ENCODE measurements around the gene PRIM1. TPM values are rescaled to one million over a fixed set of nuclear protein-coding genes. Genes with fewer than 3 reads are reported as not detected.

PRIM1 gene
- total RNA-seq, 4 donors from 2014 or later, result 7.9 to 10.5 (median 9.1) TPM

GRCh38 chr12:56721721-56722120 lies 30.4 kb downstream of the PRIM1 start:
- TF ChIP-seq POLR2A (IDR thresholded peaks at IDR 0.05) (no peak), CTCF (IDR thresholded peaks at IDR 0.05) (no peak)
- DNase-seq (ENCODE audit: low spot score in 2 of 2), result no peak
- intact Hi-C loops (cut with DNase I; ENCODE audit: low total_unique reads), result loop anchor here (10.0 kb wide), 1 partner anchor 77 kb away; the partner anchor contains the start of gene ATP5F1B
- WGBS, 2 donors, result 24 to 30% methylated on average over 2 of the region's 2 CpGs
- no peak overlapping the region for H3K4me3 ChIP-seq (ENCODE audit: low read depth, poor library complexity, severe bottlenecking)

GRCh38 chr12:56721216-56721615 lies 30.9 kb downstream of the PRIM1 start:
- 41 to 45% methylated on average over 2 of the region's 2 CpGs for WGBS, 2 donors
- intact Hi-C loops (cut with DNase I; ENCODE audit: low total_unique reads), result loop anchor here (10.0 kb wide), 1 partner anchor 76 kb away; the partner anchor contains the start of gene ATP5F1B
- no peak overlapping the region for H3K4me3 ChIP-seq (ENCODE audit: low read depth, poor library complexity, severe bottlenecking)
- no peak for TF ChIP-seq POLR2A (IDR thresholded peaks at IDR 0.05)
- TF ChIP-seq CTCF (IDR thresholded peaks at IDR 0.05), result no peak
- peak in 1 of 2 donors; percentile 50 for DNase-seq (ENCODE audit: low spot score in 2 of 2)

- WGBS, 2 donors, result 74 to 93% methylated on average over 1 of the region's 1 CpG
- no peak for TF ChIP-seq CTCF (IDR thresholded peaks at IDR 0.05)
- no peak for TF ChIP-seq POLR2A (IDR thresholded peaks at IDR 0.05)
- intact Hi-C loops (cut with DNase I; ENCODE audit: low total_unique reads), result loop anchor here (10.0 kb wide), 1 partner anchor 76 kb away; the partner anchor contains the start of gene ATP5F1B
- DNase-seq (ENCODE audit: low spot score in 2 of 2), result peak in 1 of 2 donors; percentile 66
- no peak overlapping the region for H3K4me3 ChIP-seq (ENCODE audit: low read depth, poor library complexity, severe bottlenecking)
Observed at GRCh38 chr12:56720731-56721151, 31.4 kb downstream of the PRIM1 start.

DNA sequence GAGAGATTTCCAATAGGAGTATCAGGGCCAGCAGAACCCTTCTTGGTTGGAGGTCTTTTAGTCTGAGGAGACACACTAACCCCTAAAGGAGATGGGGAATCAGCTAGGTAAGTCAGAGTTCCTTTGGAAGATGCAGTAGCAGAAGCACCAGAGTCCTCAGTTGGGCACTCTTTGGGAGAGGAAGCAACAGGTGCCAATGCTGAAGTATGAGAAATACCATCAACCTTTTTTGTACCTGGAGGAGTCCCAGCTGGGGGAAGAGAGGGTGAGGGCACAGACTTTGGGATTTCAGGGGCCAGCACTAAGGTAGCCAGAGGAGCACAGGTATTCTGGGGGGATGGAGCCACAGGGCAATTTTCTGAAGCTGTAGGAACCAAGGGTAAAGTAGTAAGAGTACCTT lies 33.1 kb downstream of the PRIM1 start:
- intact Hi-C loops (cut with DNase I; ENCODE audit: low total_unique reads), result no loop called here
- no peak overlapping the region for H3K4me3 ChIP-seq (ENCODE audit: low read depth, poor library complexity, severe bottlenecking)
- TF ChIP-seq POLR2A (IDR thresholded peaks at IDR 0.05) (no peak), CTCF (IDR thresholded peaks at IDR 0.05) (no peak)
- DNase-seq (ENCODE audit: low spot score in 2 of 2), result no peak

GRCh38 chr12:56718636-56719035 lies 33.5 kb downstream of the PRIM1 start:
- intact Hi-C loops (cut with DNase I; ENCODE audit: low total_unique reads), result no loop called here

More at GRCh38 chr12:56718636-56719035, 33.5 kb downstream of the PRIM1 start:
- no peak overlapping the region for H3K4me3 ChIP-seq (ENCODE audit: low read depth, poor library complexity, severe bottlenecking)
- 38 to 47% methylated on average over 4 of the region's 4 CpGs for WGBS, 2 donors
- DNase-seq (ENCODE audit: low spot score in 2 of 2), result peak in 1 of 2 donors; percentile 15
- TF ChIP-seq POLR2A (IDR thresholded peaks at IDR 0.05), result no peak
- TF ChIP-seq CTCF (IDR thresholded peaks at IDR 0.05), result no peak

All from lower leg skin (tissue), 4 donors.